K562 (cell line): ENCODE data around the gene TFEC.

Source experiments
- ELK1 ChIP-seq: sonication (generic); formaldehyde crosslinking; IDR thresholded peaks from 2 replicates; pipeline ENCODE4 v1.8.1; 2022; ENCODE audit warnings: missing genetic modification reagents
- HNRNPLL ChIP-seq: fragments of 200-400 bp; formaldehyde crosslinking; IDR thresholded peaks from 2 replicates; pipeline ENCODE4 v1.6.1; 2017; ENCODE audit warnings: low read length, low read depth, mild to moderate bottlenecking; ENCODE audit not compliant: poor library complexity, severe bottlenecking
- KAT2B ChIP-seq: IDR thresholded peaks from one replicate; pipeline ENCODE4 v1.6.1; 2012; ENCODE audit warnings: low read depth, mild to moderate bottlenecking, control low read depth, inconsistent platforms, low read length, moderate library complexity
- KLF10 ChIP-seq: fragments of 250-450 bp; sonication (Bioruptor Pico); IDR thresholded peaks from 2 replicates; pipeline ENCODE4 v1.6.1; 2021; ENCODE audit warnings: matching md5 sums
- MYC ChIP-seq, 2 experiments: fragments of 250-450 bp in 1 of 2; sonication (Bioruptor Pico) in 1 of 2; IDR thresholded peaks; 2 replicates each; pipeline versions ENCODE4 v1.5.1 to v1.6.1; 2012 to 2021; ENCODE audit warnings: low read depth in 2 of 2, borderline replicate concordance in 1 of 2, improper control_type of control experiment in 1 of 2, low read length in 1 of 2, mild to moderate bottlenecking in 1 of 2, moderate library complexity in 1 of 2
- TAF7 ChIP-seq: fragments of 450-650 bp; IDR thresholded peaks from 2 replicates; pipeline ENCODE4 v1.6.1; 2016; ENCODE audit warnings: missing genetic modification characterization, missing compliant biosample characterization
- ZNF184 ChIP-seq: sonication (generic); formaldehyde crosslinking; IDR thresholded peaks from 2 replicates; pipeline ENCODE4 v1.5.0; 2020; ENCODE audit warnings: missing genetic modification reagents
- ZNF384 ChIP-seq: IDR thresholded peaks from 2 replicates; pipeline ENCODE4 v1.6.1; 2012; ENCODE audit warnings: low read depth, low read length, improper control_type of control experiment
- ZNF592 ChIP-seq: fragments of 450-650 bp; IDR thresholded peaks from 2 replicates; pipeline ENCODE4 v1.6.1; 2017; ENCODE audit warnings: antibody characterized with exemption, mild to moderate bottlenecking
- ZZZ3 ChIP-seq: fragments of 450-650 bp; IDR thresholded peaks from 2 replicates; pipeline ENCODE4 v1.6.1; 2016; ENCODE audit warnings: antibody characterized with exemption, mild to moderate bottlenecking, moderate library complexity
- TF ChIP-seq, protein P1 (sequence below), 3 experiments: IDR thresholded peaks in 2 of 3; conservative IDR thresholded peaks in 1 of 3; 2 replicates each; pipeline ENCODE4 v1.5.1; 2011 to 2012; ENCODE audit warnings: low read length in 3 of 3, mild to moderate bottlenecking in 3 of 3, control low read depth in 2 of 3, improper control_type of control experiment in 1 of 3, inconsistent platforms in 1 of 3, low read depth in 1 of 3, mixed read lengths in 1 of 3, moderate library complexity in 1 of 3; ENCODE audit not compliant: insufficient read depth in 2 of 3
- TF ChIP-seq, protein P2 (sequence below): fragments of 200-600 bp; sonication (generic); IDR thresholded peaks from one replicate; pipeline ENCODE4 v1.6.1; 2012; ENCODE audit warnings: mild to moderate bottlenecking, low read depth, low read length, inconsistent platforms

GRCh38 chr7:116062666-116063065 is 32.1 kb upstream of the TFEC start:
- TF ChIP-seq ZZZ3, result no peak
- no peak for TF ChIP-seq ZNF592
- TF ChIP-seq, protein P1, sequence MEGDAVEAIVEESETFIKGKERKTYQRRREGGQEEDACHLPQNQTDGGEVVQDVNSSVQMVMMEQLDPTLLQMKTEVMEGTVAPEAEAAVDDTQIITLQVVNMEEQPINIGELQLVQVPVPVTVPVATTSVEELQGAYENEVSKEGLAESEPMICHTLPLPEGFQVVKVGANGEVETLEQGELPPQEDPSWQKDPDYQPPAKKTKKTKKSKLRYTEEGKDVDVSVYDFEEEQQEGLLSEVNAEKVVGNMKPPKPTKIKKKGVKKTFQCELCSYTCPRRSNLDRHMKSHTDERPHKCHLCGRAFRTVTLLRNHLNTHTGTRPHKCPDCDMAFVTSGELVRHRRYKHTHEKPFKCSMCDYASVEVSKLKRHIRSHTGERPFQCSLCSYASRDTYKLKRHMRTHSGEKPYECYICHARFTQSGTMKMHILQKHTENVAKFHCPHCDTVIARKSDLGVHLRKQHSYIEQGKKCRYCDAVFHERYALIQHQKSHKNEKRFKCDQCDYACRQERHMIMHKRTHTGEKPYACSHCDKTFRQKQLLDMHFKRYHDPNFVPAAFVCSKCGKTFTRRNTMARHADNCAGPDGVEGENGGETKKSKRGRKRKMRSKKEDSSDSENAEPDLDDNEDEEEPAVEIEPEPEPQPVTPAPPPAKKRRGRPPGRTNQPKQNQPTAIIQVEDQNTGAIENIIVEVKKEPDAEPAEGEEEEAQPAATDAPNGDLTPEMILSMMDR (IDR thresholded peaks at IDR 0.05 in 2 of 3, conservative IDR thresholded peaks at IDR 0.05 in 1 of 3; ENCODE audit: insufficient read depth in 2 of 3, low read depth in 1 of 3, low read length in 3 of 3), result no peak
- TF ChIP-seq KAT2B, result no peak
- TF ChIP-seq TAF7, result no peak
- TF ChIP-seq ZNF184 (CRISPR knock-in tag), result no peak
- no peak for TF ChIP-seq KLF10
- TF ChIP-seq HNRNPLL, result no peak
- TF ChIP-seq ZNF384, result no peak
- TF ChIP-seq, protein P2, sequence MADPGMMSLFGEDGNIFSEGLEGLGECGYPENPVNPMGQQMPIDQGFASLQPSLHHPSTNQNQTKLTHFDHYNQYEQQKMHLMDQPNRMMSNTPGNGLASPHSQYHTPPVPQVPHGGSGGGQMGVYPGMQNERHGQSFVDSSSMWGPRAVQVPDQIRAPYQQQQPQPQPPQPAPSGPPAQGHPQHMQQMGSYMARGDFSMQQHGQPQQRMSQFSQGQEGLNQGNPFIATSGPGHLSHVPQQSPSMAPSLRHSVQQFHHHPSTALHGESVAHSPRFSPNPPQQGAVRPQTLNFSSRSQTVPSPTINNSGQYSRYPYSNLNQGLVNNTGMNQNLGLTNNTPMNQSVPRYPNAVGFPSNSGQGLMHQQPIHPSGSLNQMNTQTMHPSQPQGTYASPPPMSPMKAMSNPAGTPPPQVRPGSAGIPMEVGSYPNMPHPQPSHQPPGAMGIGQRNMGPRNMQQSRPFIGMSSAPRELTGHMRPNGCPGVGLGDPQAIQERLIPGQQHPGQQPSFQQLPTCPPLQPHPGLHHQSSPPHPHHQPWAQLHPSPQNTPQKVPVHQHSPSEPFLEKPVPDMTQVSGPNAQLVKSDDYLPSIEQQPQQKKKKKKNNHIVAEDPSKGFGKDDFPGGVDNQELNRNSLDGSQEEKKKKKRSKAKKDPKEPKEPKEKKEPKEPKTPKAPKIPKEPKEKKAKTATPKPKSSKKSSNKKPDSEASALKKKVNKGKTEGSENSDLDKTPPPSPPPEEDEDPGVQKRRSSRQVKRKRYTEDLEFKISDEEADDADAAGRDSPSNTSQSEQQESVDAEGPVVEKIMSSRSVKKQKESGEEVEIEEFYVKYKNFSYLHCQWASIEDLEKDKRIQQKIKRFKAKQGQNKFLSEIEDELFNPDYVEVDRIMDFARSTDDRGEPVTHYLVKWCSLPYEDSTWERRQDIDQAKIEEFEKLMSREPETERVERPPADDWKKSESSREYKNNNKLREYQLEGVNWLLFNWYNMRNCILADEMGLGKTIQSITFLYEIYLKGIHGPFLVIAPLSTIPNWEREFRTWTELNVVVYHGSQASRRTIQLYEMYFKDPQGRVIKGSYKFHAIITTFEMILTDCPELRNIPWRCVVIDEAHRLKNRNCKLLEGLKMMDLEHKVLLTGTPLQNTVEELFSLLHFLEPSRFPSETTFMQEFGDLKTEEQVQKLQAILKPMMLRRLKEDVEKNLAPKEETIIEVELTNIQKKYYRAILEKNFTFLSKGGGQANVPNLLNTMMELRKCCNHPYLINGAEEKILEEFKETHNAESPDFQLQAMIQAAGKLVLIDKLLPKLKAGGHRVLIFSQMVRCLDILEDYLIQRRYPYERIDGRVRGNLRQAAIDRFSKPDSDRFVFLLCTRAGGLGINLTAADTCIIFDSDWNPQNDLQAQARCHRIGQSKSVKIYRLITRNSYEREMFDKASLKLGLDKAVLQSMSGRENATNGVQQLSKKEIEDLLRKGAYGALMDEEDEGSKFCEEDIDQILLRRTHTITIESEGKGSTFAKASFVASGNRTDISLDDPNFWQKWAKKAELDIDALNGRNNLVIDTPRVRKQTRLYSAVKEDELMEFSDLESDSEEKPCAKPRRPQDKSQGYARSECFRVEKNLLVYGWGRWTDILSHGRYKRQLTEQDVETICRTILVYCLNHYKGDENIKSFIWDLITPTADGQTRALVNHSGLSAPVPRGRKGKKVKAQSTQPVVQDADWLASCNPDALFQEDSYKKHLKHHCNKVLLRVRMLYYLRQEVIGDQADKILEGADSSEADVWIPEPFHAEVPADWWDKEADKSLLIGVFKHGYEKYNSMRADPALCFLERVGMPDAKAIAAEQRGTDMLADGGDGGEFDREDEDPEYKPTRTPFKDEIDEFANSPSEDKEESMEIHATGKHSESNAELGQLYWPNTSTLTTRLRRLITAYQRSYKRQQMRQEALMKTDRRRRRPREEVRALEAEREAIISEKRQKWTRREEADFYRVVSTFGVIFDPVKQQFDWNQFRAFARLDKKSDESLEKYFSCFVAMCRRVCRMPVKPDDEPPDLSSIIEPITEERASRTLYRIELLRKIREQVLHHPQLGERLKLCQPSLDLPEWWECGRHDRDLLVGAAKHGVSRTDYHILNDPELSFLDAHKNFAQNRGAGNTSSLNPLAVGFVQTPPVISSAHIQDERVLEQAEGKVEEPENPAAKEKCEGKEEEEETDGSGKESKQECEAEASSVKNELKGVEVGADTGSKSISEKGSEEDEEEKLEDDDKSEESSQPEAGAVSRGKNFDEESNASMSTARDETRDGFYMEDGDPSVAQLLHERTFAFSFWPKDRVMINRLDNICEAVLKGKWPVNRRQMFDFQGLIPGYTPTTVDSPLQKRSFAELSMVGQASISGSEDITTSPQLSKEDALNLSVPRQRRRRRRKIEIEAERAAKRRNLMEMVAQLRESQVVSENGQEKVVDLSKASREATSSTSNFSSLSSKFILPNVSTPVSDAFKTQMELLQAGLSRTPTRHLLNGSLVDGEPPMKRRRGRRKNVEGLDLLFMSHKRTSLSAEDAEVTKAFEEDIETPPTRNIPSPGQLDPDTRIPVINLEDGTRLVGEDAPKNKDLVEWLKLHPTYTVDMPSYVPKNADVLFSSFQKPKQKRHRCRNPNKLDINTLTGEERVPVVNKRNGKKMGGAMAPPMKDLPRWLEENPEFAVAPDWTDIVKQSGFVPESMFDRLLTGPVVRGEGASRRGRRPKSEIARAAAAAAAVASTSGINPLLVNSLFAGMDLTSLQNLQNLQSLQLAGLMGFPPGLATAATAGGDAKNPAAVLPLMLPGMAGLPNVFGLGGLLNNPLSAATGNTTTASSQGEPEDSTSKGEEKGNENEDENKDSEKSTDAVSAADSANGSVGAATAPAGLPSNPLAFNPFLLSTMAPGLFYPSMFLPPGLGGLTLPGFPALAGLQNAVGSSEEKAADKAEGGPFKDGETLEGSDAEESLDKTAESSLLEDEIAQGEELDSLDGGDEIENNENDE, result no peak
- TF ChIP-seq MYC (IDR thresholded peaks at IDR 0.05; ENCODE audit: low read depth, low read length), result no peak
- TF ChIP-seq MYC (CRISPR knock-in tag; IDR thresholded peaks at IDR 0.05; ENCODE audit: borderline replicate concordance, low read depth), result no peak
- no peak for TF ChIP-seq ELK1 (CRISPR knock-in tag)
